HepG2 (cell line): Measurements from ENCODE around the gene NPAS2. TPM values are rescaled to one million over a fixed set of nuclear protein-coding genes. Genes with fewer than 3 reads are reported as not detected.

Experiments
- ATAC-seq: fragments of 200-7000 bp; cut with Tn5 transposase; 3 replicates; pipeline ENCODE4 v1.9.1; 2020; ENCODE audit warnings: mild to moderate bottlenecking, moderate library complexity
- BruUV-seq: library from RNA; stranded (reverse); fragments of 400-500 nt; replicated peaks from 2 replicates; lab custom pipeline; 2021; lab: Mats Ljungman, UMichigan
- CTCF ChIA-PET: fragments of 300-600 bp; formaldehyde crosslinking; extraction: SDS; loops from one replicate; lab custom pipeline; 2021; ENCODE audit warnings: low total read pairs, inconsistent platforms, low intra/inter-chr PET ratio; lab: Yijun Ruan, JAX
- POLR2A ChIA-PET: fragments of 350-600 bp; sonication (Branson Sonifier 250); formaldehyde crosslinking; loops from one replicate; lab custom pipeline; 2020; ENCODE audit warnings: antibody characterized with exemption, inconsistent platforms; lab: Yijun Ruan, JAX
- DNase-seq: peaks from one replicate; pipeline ENCODE4 v3.0.0-alpha.2; 2015; ENCODE audit warnings: low spot score
- FAIRE-seq: peaks from 3 replicates; lab custom pipeline; 2011; peaks lifted over from hg19 to GRCh38; lab: Jason Lieb, UNC
- H2AFZ ChIP-seq: one replicate; pipeline ENCODE4 v1.6.1; 2011; ENCODE audit warnings: low read length, inconsistent platforms
- H3K27ac ChIP-seq: fragments of 300-600 bp; 3 replicates; pipeline ENCODE4 v1.8.0; 2011; ENCODE audit warnings: mixed run types, mild to moderate bottlenecking, mixed read lengths, low read length, inconsistent platforms; ENCODE audit not compliant: insufficient read depth; ENCODE audit errors: extremely low read length
- H3K27me3 ChIP-seq, 2 experiments: fragments of 200-600 bp in 1 of 2; 2 replicates in 1 of 2; 3 replicates in 1 of 2; pipeline versions ENCODE4 v1.6.0 to v1.8.0; 2011; ENCODE audit warnings: low read length in 2 of 2, mild to moderate bottlenecking in 2 of 2, moderate library complexity in 2 of 2, inconsistent platforms in 1 of 2; ENCODE audit not compliant: insufficient read depth in 2 of 2, control insufficient read depth in 1 of 2
- H3K36me3 ChIP-seq, 2 experiments: fragments of 200-600 bp in 1 of 2; replicated peaks in 1 of 2; 2 replicates in 1 of 2; 3 replicates in 1 of 2; pipeline versions ENCODE4 v1.5.1 to v1.8.0; 2011; ENCODE audit warnings: low read length in 2 of 2, inconsistent platforms in 1 of 2; ENCODE audit not compliant: insufficient read depth in 2 of 2, control insufficient read depth in 1 of 2
- H3K4me1 ChIP-seq: 2 replicates; pipeline ENCODE4 v1.5.1; 2012; ENCODE audit warnings: low read length, inconsistent platforms; ENCODE audit not compliant: insufficient read depth
- H3K4me2 ChIP-seq: 2 replicates; pipeline ENCODE4 v1.6.0; 2011; ENCODE audit warnings: low read depth, low read length, inconsistent platforms
- H3K4me3 ChIP-seq, 3 experiments: fragments of 200-600 bp in 1 of 3; sonication (generic), shearing (Covaris generic) in 1 of 3; replicated peaks in 1 of 3; 2 replicates each; pipeline ENCODE4 v1.5.1; 2011 to 2016; ENCODE audit warnings: low read length in 3 of 3, inconsistent platforms in 2 of 3, low read depth in 2 of 3, mild to moderate bottlenecking in 2 of 3, control low read depth in 1 of 3, mixed read lengths in 1 of 3; ENCODE audit not compliant: insufficient read depth in 1 of 3
- H3K79me2 ChIP-seq: one replicate; pipeline ENCODE4 v1.6.1; 2011; ENCODE audit warnings: low read length, inconsistent platforms; ENCODE audit not compliant: insufficient read depth
- H3K9ac ChIP-seq: 2 replicates; pipeline ENCODE4 v1.6.0; 2011; ENCODE audit warnings: mild to moderate bottlenecking, low read depth, low read length, inconsistent platforms; ENCODE audit not compliant: insufficient read depth
- H3K9me3 ChIP-seq: 2 replicates; pipeline ENCODE4 v1.5.1; 2012; ENCODE audit warnings: mild to moderate bottlenecking, low read length
- H4K20me1 ChIP-seq: 2 replicates; pipeline ENCODE4 v1.6.0; 2011; ENCODE audit warnings: inconsistent platforms, mild to moderate bottlenecking, low read length, moderate library complexity; ENCODE audit not compliant: insufficient read depth
- HCFC1 ChIP-seq: fragments of 150-350 bp; IDR thresholded peaks from 2 replicates; pipeline ENCODE4 v1.6.1; 2014; ENCODE audit warnings: low read depth, low read length
- HOXD1 ChIP-seq: sonication (generic); formaldehyde crosslinking; IDR thresholded peaks from 2 replicates; pipeline ENCODE4 v1.5.0; 2020; ENCODE audit warnings: missing genetic modification reagents
- KLF11 ChIP-seq: IDR thresholded peaks from 2 replicates; pipeline ENCODE4 v1.6.1; 2016; ENCODE audit warnings: missing compliant biosample characterization
- MXD4 ChIP-seq: IDR thresholded peaks from 2 replicates; pipeline ENCODE4 v1.6.1; 2016; ENCODE audit warnings: mild to moderate bottlenecking, missing biosample characterization, missing genetic modification reagents
- NCOA5 ChIP-seq: sonication (generic); formaldehyde crosslinking; IDR thresholded peaks from 2 replicates; pipeline ENCODE4 v1.4.0; 2020; ENCODE audit warnings: missing genetic modification reagents
- SMAD3 ChIP-seq: sonication (generic); formaldehyde crosslinking; IDR thresholded peaks from 2 replicates; pipeline ENCODE4 v1.4.0; 2020; ENCODE audit warnings: missing genetic modification reagents
- ZC3H4 ChIP-seq: sonication (generic); formaldehyde crosslinking; IDR thresholded peaks from 2 replicates; pipeline ENCODE4 v1.4.0; 2020; ENCODE audit warnings: missing genetic modification reagents, borderline replicate concordance
- ZNF614 ChIP-seq: IDR thresholded peaks from 2 replicates; pipeline ENCODE4 v1.6.1; 2018; ENCODE audit warnings: missing biosample characterization, missing genetic modification reagents, inconsistent platforms, borderline replicate concordance
- ZNF761 ChIP-seq: sonication (generic); formaldehyde crosslinking; conservative IDR thresholded peaks from 2 replicates; pipeline ENCODE4 v1.4.0; 2020; ENCODE audit warnings: mild to moderate bottlenecking, missing genetic modification reagents
- ZSCAN25 ChIP-seq: sonication (generic); formaldehyde crosslinking; IDR thresholded peaks from 2 replicates; pipeline ENCODE4 v1.8.0; 2022; ENCODE audit warnings: mild to moderate bottlenecking, missing genetic modification reagents
- WGBS: methylation state at CpG from one replicate; pipeline ENCODE4 v1.1.6; 2017; ENCODE audit warnings: low lambda C conversion rate; 5-methylcytosine and 5-hydroxymethylcytosine counted together
- in situ Hi-C: cut with HindIII; loops from 2 replicates; pipeline ENCODE4 v1.10.0; 2017; ENCODE audit warnings: low pct_unique_long_range_greater_than_20kb; ENCODE audit not compliant: extremely low pct_ligation_motif_present
- intact Hi-C: fragments of 100-400 bp; cut with micrococcal nuclease; formaldehyde crosslinking; loops from one replicate; pipeline ENCODE4 v1.10.0; 2022; ENCODE audit not compliant: unreplicated experiment
- polyA plus RNA-seq, 8 experiments: library from polyadenylated mRNA; depleted of rRNA in 3 of 8; stranded (reverse) in 7 of 8; unstranded in 1 of 8; fragments of >200 nt; fragmentation: Illumina TruSeq in 4 of 8; extraction: Trizol in 4 of 8; gene quantifications; 2 replicates each; pipeline versions ENCODE4 v1.2.1 to v1.2.3, GENCODE V29; 2011 to 2016; ENCODE audit warnings: low read depth in 4 of 8, missing spikeins in 1 of 8, mixed read lengths in 1 of 8; ENCODE audit not compliant: insufficient read depth in 1 of 8
- total RNA-seq, 5 experiments: library from RNA; depleted of rRNA; stranded (reverse); fragments of >200 nt; fragmentation: Illumina TruSeq; extraction: Trizol; gene quantifications; 2 replicates each; pipeline ENCODE4 v1.2.3, GENCODE V29; 2016; ENCODE audit warnings: low read depth in 1 of 5
- TF ChIP-seq, protein P1 (sequence below): sonication (generic); formaldehyde crosslinking; IDR thresholded peaks from 2 replicates; pipeline ENCODE4 v1.8.0; 2022; ENCODE audit warnings: mild to moderate bottlenecking, missing genetic modification reagents, moderate library complexity
- TF ChIP-seq, protein P2 (sequence below): sonication (generic); formaldehyde crosslinking; IDR thresholded peaks from 2 replicates; pipeline ENCODE4 v1.9.0; 2022; ENCODE audit warnings: missing genetic modification reagents, mild to moderate bottlenecking, borderline replicate concordance
- TF ChIP-seq, protein P3 (sequence below): sonication (generic); formaldehyde crosslinking; conservative IDR thresholded peaks from 2 replicates; pipeline ENCODE4 v1.8.0; 2022; ENCODE audit warnings: missing genetic modification reagents

The NPAS2 gene
- total and polyA plus RNA-seq, 2 of the 13 experiments (the other 11 are each of a cell fraction or from before 2014, with no cell fraction given) = 14.8 to 37.5 TPM

DNA sequence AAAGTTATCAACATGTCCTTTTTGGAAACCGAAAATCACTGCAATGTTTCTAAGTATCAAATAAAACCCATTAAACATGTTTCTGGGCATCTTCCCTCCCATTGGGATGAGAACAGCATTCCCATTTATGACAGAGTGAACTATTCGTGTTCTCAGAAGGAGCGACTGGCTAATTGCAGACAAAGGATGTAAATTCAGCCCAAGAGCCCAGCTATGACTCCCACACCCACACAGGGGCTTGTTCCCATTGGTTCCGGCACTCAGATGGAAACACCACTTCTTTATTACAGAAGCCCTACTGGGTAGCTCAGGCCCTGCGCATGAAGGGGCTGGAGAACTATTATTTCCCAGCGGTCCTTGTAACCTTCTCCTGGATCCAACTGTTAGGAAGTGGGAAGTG, 16.6 kb upstream of the NPAS2 start:
- Histone ChIP-seq H3K36me3 (no peaks in the 10 kb centered on the region), H4K20me1 (no peaks in the 10 kb centered on the region), H3K4me1 (peaks cover 6% of the 10 kb centered on the region), H2AFZ (no peak overlapping the region), H3K79me2 (no peaks in the 10 kb centered on the region), H3K27me3 (peaks cover 4 to 25% of the 10 kb centered on the region in 2 experiments; a peak in 4 of 5 replicates), H3K9me3 (no peaks in the 10 kb centered on the region), H3K4me2 (no peak overlapping the region), H3K27ac (no peak overlapping the region), H3K9ac (no peak overlapping the region), H3K4me3 (no peak overlapping the region)
- POLR2A ChIA-PET = no interaction called here
- ATAC-seq = no peak
- DNase-seq = no peak
- no peak for FAIRE-seq
- CTCF ChIA-PET = no interaction called here
- in situ Hi-C loops = no loop called here
- BruUV-seq = no TSS peak
- intact Hi-C loops = no loop called here
- 71% methylated on average over 6 of the region's 6 CpGs for WGBS
- TF ChIP-seq, protein P1, sequence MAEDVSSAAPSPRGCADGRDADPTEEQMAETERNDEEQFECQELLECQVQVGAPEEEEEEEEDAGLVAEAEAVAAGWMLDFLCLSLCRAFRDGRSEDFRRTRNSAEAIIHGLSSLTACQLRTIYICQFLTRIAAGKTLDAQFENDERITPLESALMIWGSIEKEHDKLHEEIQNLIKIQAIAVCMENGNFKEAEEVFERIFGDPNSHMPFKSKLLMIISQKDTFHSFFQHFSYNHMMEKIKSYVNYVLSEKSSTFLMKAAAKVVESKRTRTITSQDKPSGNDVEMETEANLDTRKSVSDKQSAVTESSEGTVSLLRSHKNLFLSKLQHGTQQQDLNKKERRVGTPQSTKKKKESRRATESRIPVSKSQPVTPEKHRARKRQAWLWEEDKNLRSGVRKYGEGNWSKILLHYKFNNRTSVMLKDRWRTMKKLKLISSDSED (CRISPR knock-in tag) = no peak
- TF ChIP-seq, protein P2, sequence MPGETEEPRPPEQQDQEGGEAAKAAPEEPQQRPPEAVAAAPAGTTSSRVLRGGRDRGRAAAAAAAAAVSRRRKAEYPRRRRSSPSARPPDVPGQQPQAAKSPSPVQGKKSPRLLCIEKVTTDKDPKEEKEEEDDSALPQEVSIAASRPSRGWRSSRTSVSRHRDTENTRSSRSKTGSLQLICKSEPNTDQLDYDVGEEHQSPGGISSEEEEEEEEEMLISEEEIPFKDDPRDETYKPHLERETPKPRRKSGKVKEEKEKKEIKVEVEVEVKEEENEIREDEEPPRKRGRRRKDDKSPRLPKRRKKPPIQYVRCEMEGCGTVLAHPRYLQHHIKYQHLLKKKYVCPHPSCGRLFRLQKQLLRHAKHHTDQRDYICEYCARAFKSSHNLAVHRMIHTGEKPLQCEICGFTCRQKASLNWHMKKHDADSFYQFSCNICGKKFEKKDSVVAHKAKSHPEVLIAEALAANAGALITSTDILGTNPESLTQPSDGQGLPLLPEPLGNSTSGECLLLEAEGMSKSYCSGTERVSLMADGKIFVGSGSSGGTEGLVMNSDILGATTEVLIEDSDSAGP = no peak
- TF ChIP-seq NCOA5 (CRISPR knock-in tag) (no peak), ZNF614 (CRISPR knock-in tag) (no peak), SMAD3 (CRISPR knock-in tag) (no peak), KLF11 (CRISPR knock-in tag) (no peak), ZSCAN25 (CRISPR knock-in tag) (no peak), ZC3H4 (no peak), HCFC1 (no peak), ZNF761 (CRISPR knock-in tag) (no peak), HOXD1 (no peak), MXD4 (no peak)
- TF ChIP-seq, protein P3, sequence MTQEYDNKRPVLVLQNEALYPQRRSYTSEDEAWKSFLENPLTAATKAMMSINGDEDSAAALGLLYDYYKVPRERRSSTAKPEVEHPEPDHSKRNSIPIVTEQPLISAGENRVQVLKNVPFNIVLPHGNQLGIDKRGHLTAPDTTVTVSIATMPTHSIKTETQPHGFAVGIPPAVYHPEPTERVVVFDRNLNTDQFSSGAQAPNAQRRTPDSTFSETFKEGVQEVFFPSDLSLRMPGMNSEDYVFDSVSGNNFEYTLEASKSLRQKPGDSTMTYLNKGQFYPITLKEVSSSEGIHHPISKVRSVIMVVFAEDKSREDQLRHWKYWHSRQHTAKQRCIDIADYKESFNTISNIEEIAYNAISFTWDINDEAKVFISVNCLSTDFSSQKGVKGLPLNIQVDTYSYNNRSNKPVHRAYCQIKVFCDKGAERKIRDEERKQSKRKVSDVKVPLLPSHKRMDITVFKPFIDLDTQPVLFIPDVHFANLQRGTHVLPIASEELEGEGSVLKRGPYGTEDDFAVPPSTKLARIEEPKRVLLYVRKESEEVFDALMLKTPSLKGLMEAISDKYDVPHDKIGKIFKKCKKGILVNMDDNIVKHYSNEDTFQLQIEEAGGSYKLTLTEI (CRISPR knock-in tag) = no peak
